K562 (cell line): ENCODE measurements around the gene CYB5RL.

Source experiments
- PHF8 ChIP-seq: fragments of 200-600 bp; sonication (generic); IDR thresholded peaks from 2 replicates; pipeline ENCODE4 v1.6.1; 2012; ENCODE audit warnings: mixed run types, mild to moderate bottlenecking, inconsistent platforms, low read length, moderate library complexity, borderline replicate concordance
- TAF15 ChIP-seq: fragments of 200-400 bp; formaldehyde crosslinking; IDR thresholded peaks from 2 replicates; pipeline ENCODE4 v1.6.1; 2017; ENCODE audit warnings: mild to moderate bottlenecking, low read depth, low read length, moderate library complexity
- TBP ChIP-seq: optimal IDR thresholded peaks from 2 replicates; pipeline ENCODE3; 2011; ENCODE audit warnings: low read depth, low read length, improper control_type of control experiment

DNA sequence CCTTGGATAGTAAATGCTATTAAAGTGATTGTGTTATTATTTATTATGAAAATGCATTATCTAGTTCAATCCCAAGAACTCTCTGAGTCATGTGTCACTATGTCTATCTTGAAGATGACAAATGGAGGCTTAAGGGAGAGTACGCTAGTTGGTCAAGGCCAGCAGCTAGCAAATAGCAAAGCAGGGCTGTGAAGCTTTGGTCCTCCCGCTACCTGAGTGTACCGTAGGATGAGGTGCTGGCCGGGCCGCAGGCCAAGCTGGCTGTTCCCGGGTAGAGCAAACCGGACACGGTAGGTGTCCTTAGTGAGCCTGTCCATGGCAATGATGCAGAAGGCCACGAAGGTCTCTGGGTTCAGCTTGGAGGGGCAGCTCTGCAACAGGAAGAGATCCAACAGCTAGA lies 9.3 kb downstream of the CYB5RL start:
- TF ChIP-seq TBP (no peak), TAF15 (no peak), PHF8 (no peak)
